ENCODE measurements around the gene PDLIM4.

- no peak for TF ChIP-seq GATA3 (IDR thresholded peaks at IDR 0.05; ENCODE audit: low read depth, low read length)
- no peak for TF ChIP-seq GATA2 (IDR thresholded peaks at IDR 0.05; ENCODE audit: low read depth, low read length)
Observed at GRCh38 chr5:132258102-132259068, 889 bp downstream of the PDLIM4 start.
